ENCODE data around the gene FAHD2B. TPM values are rescaled to one million over a fixed set of nuclear protein-coding genes. Genes with fewer than 3 reads are reported as not detected.
A peak's percentile ranks its signal among the peaks of the same experiment; 100 is the strongest.
"Not testable (repeated sequence)": the region's sequence is repeated elsewhere in the genome, so short reads cannot be mapped to it uniquely, and the experiment has no call there.

FAHD2B gene
- total and polyA plus RNA-seq, 3 experiments from 2014 or later = 18.5 to 21.5 (median 20.9) TPM

DNA sequence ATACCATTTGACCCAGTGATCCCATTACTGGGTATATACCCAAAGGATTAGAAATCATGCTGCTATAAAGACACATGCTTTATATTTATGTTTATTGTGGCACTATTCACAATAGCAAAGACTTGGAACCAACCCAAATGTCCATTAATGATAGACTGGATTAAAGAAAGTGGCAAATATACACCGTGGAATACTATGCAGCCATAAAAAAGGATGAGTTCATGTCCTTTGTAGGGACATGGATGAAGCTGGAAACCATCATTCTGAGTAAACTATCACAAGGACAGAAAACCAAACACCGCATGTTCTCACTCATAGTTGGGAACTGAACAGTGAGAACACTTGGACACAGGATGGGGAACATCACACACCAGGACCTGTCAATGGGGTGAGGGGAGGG is 12.2 kb upstream of the FAHD2B start:
- POLR2A ChIA-PET; H3K9me3 ChIP-seq (ENCODE audit: low read length); H3K27ac ChIP-seq (ENCODE audit: low read depth, low read length); H3K36me3 ChIP-seq (ENCODE audit: insufficient read depth, low read length); H3K27me3 ChIP-seq (ENCODE audit: insufficient read depth, low read length, poor library complexity, severe bottlenecking); H3K4me3 Mint-ChIP-seq; DNase-seq; H3K4me3 ChIP-seq (ENCODE audit: low read length); H3K36me3 Mint-ChIP-seq; CTCF ChIA-PET; H3K4me1 Mint-ChIP-seq; H3K4me1 ChIP-seq (ENCODE audit: insufficient read depth, low read length); H3K27ac Mint-ChIP-seq: not testable (repeated sequence)
- Mint-ChIP-seq H3K27me3 (peaks cover 20 to 56% of the 10 kb centered on the region in 2 donors), H3K9me3 (peaks cover 0 to 11% (median 10%) of the 10 kb centered on the region in 5 donors)

DNA sequence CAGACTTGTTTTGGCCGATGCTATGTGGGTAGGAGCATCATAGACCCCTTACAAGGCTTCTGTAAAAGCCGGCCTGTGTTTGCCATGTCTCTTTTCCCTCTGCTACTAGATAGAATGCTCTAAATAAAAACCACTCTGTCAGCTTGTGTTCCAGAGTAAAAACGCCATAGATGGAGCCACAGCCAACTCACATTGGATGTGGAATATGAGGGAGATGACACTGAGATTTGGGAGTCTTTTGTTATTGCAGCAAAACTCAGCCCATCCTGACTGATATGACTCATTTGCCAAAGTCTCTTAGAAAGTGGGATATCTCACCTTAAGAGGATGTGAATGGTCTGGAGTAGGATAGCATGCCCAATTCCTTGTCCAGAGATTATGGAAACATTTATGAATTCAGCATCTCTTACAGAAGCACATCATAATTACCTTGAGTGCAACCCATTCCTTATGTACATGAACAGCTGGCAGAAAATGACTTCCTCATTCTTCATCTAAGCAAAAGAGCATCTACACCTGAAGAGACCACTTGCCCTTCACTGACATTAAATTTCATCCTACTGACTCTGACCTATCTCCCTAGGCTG is 4.2 kb upstream of the FAHD2B start:
- H3K4me3 ChIP-seq (ENCODE audit: low read length); H3K27ac ChIP-seq (ENCODE audit: low read depth, low read length); H3K36me3 Mint-ChIP-seq; CTCF ChIA-PET; H3K4me1 ChIP-seq (ENCODE audit: insufficient read depth, low read length); H3K9me3 ChIP-seq (ENCODE audit: low read length); H3K36me3 ChIP-seq (ENCODE audit: insufficient read depth, low read length); H3K4me3 Mint-ChIP-seq; DNase-seq; H3K27ac Mint-ChIP-seq; H3K27me3 ChIP-seq (ENCODE audit: insufficient read depth, low read length, poor library complexity, severe bottlenecking); H3K9me3 Mint-ChIP-seq: not testable (repeated sequence)
- peaks cover 8 to 12% (median 10%) of the 10 kb centered on the region in 3 donors for H3K4me1 Mint-ChIP-seq
- peaks cover 20 to 41% of the 10 kb centered on the region in 2 donors for H3K27me3 Mint-ChIP-seq
- POLR2A ChIA-PET = interaction anchor here (0.6 kb wide), 1 partner anchor 325 kb away, joined by 4 read pairs; no protein-coding TSS in a partner anchor

DNA sequence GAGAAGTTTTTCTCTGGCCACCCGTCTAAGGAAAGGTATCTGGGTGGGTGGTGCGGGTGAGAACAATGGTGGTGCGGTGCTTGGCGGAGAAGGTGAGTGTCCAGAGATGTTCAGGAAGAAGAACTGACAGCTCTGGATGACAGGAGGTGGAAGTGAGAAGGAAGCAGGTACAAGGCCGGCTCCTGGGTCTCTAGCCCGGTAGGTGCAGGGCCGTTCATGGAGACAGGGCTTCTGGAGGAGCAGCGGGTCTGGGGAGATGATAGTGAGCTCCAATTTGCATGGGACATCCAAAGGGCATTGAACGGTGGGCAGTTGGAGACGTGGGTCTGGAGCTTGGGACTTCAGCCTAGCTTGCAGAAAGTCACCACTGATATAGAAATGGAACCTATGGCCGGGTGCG is 979 bp upstream of the FAHD2B start:
- ChIA-PET POLR2A (interaction anchor here (0.7 kb wide), 1 partner anchor 124 kb away, joined by 7 read pairs; no protein-coding TSS in a partner anchor), CTCF (interaction anchor here (1.8 kb wide), 1 partner anchor 17 kb away, joined by 6 read pairs; the partner anchor contains the start of gene ANKRD36)
- Mint-ChIP-seq H3K27ac (peak overlapping the region in 5 of 8 donors; percentile 84 to 90 (median 87)), H3K4me3 (peak overlapping the region; percentile 70 to 86 (median 80)), H3K36me3 (peaks cover 0 to 2% (median 0%) of the 10 kb centered on the region in 3 donors), H3K27me3 (peaks cover 16 to 21% of the 10 kb centered on the region in 2 donors), H3K4me1 (peaks cover 8 to 19% (median 10%) of the 10 kb centered on the region in 3 donors), H3K9me3 (no peaks in the 10 kb centered on the region)
- no peak overlapping the region for H3K4me3 ChIP-seq (ENCODE audit: low read length)
- no peaks in the 10 kb centered on the region for H3K36me3 ChIP-seq (ENCODE audit: insufficient read depth, low read length)
- no peak for DNase-seq
- no peaks in the 10 kb centered on the region for H3K9me3 ChIP-seq (ENCODE audit: low read length)
- H3K27me3 ChIP-seq (ENCODE audit: insufficient read depth, low read length, poor library complexity, severe bottlenecking) = no peaks in the 10 kb centered on the region
- no peak overlapping the region for H3K27ac ChIP-seq (ENCODE audit: low read depth, low read length)
- H3K4me1 ChIP-seq (ENCODE audit: insufficient read depth, low read length) = no peaks in the 10 kb centered on the region

DNA sequence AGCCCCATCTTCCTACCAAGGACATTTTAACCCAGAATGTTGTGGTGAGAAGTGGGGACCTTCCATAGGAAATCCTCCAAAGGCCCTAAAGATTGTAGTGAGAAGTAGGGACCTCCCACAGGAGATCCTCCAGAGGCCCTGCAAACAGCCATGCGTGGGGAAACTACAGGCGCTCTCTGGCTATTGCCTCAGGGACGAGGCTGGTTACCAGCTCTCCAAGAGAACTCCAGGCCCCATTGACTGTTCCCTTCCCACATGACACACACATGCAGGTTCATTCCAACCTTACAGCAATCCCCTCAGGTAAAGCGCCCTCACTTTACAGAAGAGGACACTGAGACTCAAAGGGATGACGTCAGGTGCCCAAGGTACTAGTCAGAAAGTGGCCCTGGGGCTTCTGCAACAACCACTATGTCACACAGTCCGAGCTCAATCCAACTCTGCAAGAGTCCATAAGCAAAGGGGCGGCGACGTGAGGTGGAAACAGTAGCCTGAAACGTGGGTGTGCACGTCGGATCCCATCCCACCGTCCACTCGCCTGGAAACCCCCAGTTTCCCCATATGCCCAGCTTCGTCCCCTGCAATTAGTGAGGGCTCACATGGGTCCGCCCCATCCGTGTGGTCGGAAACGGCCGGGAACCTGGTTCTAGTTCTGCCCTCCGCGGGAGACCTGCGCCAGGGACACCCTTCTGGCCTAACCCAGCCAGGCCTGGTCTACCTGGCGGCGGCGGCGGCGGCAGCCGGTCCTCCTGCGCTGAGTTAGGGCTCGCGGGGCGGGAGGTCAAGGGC is 505 bp downstream of the FAHD2B start:
- CTCF ChIA-PET; H3K4me3 ChIP-seq (ENCODE audit: low read length): not testable (repeated sequence)
- H3K4me3 Mint-ChIP-seq = peak overlapping the region in 6 of 7 donors; percentile 50 to 79 (median 60)

DNA sequence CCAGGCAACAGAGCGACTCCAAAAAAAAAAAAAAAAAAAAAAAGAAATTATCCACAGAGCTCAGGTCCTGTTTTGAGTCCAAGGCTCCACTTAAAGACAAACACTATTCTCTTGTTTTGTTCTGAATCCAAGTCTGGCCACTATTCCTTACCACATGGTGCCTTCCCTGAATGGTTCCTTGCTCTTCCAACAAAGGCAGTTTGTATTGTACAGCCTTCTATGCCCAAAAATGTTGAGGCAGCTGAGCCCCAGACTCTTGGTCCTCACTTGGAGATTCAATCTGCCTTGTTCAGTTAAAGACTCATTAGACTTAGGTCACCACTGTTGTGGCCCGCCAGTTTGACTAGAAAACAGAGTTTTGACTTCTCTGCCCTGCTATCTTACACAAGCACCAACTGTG is 1.7 kb downstream of the FAHD2B start:
- H3K27me3 Mint-ChIP-seq, CTCF ChIA-PET: not testable (repeated sequence)

More for the DNA sequence above, 505 bp downstream of the FAHD2B start:
- H3K27ac ChIP-seq (ENCODE audit: low read depth, low read length); H3K36me3 ChIP-seq (ENCODE audit: insufficient read depth, low read length); H3K27me3 Mint-ChIP-seq; H3K36me3 Mint-ChIP-seq; H3K4me1 ChIP-seq (ENCODE audit: insufficient read depth, low read length); H3K9me3 ChIP-seq (ENCODE audit: low read length); POLR2A ChIA-PET; DNase-seq; H3K9me3 Mint-ChIP-seq; H3K27me3 ChIP-seq (ENCODE audit: insufficient read depth, low read length, poor library complexity, severe bottlenecking): not testable (repeated sequence)
- Mint-ChIP-seq H3K27ac (peak overlapping the region in 3 of 8 donors; percentile 39 to 82 (median 64)), H3K4me1 (peaks cover 8 to 19% (median 10%) of the 10 kb centered on the region in 3 donors)

GRCh38 chr2:97088706-97089105 is 6.0 kb downstream of the FAHD2B start:
- H3K9me3 Mint-ChIP-seq; H3K27ac Mint-ChIP-seq; H3K27ac ChIP-seq (ENCODE audit: low read depth, low read length); H3K4me3 ChIP-seq (ENCODE audit: low read length); CTCF ChIA-PET; H3K36me3 ChIP-seq (ENCODE audit: insufficient read depth, low read length); H3K4me1 ChIP-seq (ENCODE audit: insufficient read depth, low read length); DNase-seq; H3K4me3 Mint-ChIP-seq; H3K4me1 Mint-ChIP-seq; H3K9me3 ChIP-seq (ENCODE audit: low read length); H3K27me3 Mint-ChIP-seq; POLR2A ChIA-PET; H3K27me3 ChIP-seq (ENCODE audit: insufficient read depth, low read length, poor library complexity, severe bottlenecking): not testable (repeated sequence)
- peaks cover 0 to 23% (median 13%) of the 10 kb centered on the region in 3 donors for H3K36me3 Mint-ChIP-seq

More for the DNA sequence above, 1.7 kb downstream of the FAHD2B start:
- not testable (repeated sequence) for H3K36me3 ChIP-seq (ENCODE audit: insufficient read depth, low read length); H3K9me3 ChIP-seq (ENCODE audit: low read length); H3K27ac ChIP-seq (ENCODE audit: low read depth, low read length); H3K4me3 ChIP-seq (ENCODE audit: low read length); DNase-seq; H3K27me3 ChIP-seq (ENCODE audit: insufficient read depth, low read length, poor library complexity, severe bottlenecking); H3K4me1 ChIP-seq (ENCODE audit: insufficient read depth, low read length); H3K9me3 Mint-ChIP-seq
- Mint-ChIP-seq H3K4me1 (peaks cover 8 to 19% (median 10%) of the 10 kb centered on the region in 3 donors), H3K36me3 (peaks cover 0 to 15% (median 10%) of the 10 kb centered on the region in 3 donors), H3K27ac (peak overlapping the region in 4 of 8 donors; percentile 26 to 84 (median 58)), H3K4me3 (peak overlapping the region in 3 of 7 donors; percentile 26 to 55 (median 43))
- POLR2A ChIA-PET = interaction anchor here (0.6 kb wide), 1 partner anchor 327 kb away, joined by 3 read pairs; no protein-coding TSS in a partner anchor

- H3K4me3 Mint-ChIP-seq; H3K9me3 ChIP-seq (ENCODE audit: low read length); H3K4me1 ChIP-seq (ENCODE audit: insufficient read depth, low read length); H3K4me3 ChIP-seq (ENCODE audit: low read length); H3K9me3 Mint-ChIP-seq; H3K4me1 Mint-ChIP-seq; H3K36me3 ChIP-seq (ENCODE audit: insufficient read depth, low read length); H3K27ac Mint-ChIP-seq; H3K27me3 ChIP-seq (ENCODE audit: insufficient read depth, low read length, poor library complexity, severe bottlenecking); CTCF ChIA-PET; DNase-seq; H3K27me3 Mint-ChIP-seq; H3K27ac ChIP-seq (ENCODE audit: low read depth, low read length); POLR2A ChIA-PET: not testable (repeated sequence)
- H3K36me3 Mint-ChIP-seq = peaks cover 0 to 19% (median 10%) of the 10 kb centered on the region in 3 donors
Observed at GRCh38 chr2:97085093-97085492, 9.6 kb downstream of the FAHD2B start.

DNA sequence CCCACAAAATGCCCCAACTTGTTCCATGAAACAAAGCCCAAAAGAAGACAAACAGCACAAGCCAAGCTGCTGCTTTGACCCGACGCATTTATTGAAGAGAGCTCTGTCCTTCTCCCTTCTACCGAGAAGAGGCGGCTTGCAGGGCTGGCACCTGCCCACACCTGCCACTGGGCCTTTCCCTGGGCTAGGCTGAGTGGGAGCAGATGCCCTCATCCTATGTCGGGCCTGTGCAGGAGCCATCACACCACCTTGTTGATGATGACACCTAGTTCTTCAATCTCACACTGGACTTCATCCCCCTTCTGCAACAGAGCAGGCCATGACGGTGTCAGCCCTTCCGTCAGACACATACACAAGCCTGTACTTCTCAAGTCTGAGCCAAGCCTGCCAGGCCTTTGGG is 11.2 kb downstream of the FAHD2B start:
- POLR2A ChIA-PET; H3K4me3 Mint-ChIP-seq; H3K4me1 Mint-ChIP-seq; H3K27me3 Mint-ChIP-seq; CTCF ChIA-PET; H3K9me3 Mint-ChIP-seq; H3K4me1 ChIP-seq (ENCODE audit: insufficient read depth, low read length); H3K27ac ChIP-seq (ENCODE audit: low read depth, low read length); H3K27ac Mint-ChIP-seq; DNase-seq; H3K9me3 ChIP-seq (ENCODE audit: low read length); H3K27me3 ChIP-seq (ENCODE audit: insufficient read depth, low read length, poor library complexity, severe bottlenecking); H3K4me3 ChIP-seq (ENCODE audit: low read length); H3K36me3 ChIP-seq (ENCODE audit: insufficient read depth, low read length): not testable (repeated sequence)
- H3K36me3 Mint-ChIP-seq = peaks cover 0 to 13% (median 7%) of the 10 kb centered on the region in 3 donors
